HG03196 (cell line): ENCODE measurements around the gene COL2A1.

Source experiments
- ATAC-seq: cut with Tn5 transposase; IDR thresholded peaks from one replicate; pipeline ENCODE4 v1.9.1; 2021; ENCODE audit not compliant: unreplicated experiment

COL2A1 gene

DNA sequence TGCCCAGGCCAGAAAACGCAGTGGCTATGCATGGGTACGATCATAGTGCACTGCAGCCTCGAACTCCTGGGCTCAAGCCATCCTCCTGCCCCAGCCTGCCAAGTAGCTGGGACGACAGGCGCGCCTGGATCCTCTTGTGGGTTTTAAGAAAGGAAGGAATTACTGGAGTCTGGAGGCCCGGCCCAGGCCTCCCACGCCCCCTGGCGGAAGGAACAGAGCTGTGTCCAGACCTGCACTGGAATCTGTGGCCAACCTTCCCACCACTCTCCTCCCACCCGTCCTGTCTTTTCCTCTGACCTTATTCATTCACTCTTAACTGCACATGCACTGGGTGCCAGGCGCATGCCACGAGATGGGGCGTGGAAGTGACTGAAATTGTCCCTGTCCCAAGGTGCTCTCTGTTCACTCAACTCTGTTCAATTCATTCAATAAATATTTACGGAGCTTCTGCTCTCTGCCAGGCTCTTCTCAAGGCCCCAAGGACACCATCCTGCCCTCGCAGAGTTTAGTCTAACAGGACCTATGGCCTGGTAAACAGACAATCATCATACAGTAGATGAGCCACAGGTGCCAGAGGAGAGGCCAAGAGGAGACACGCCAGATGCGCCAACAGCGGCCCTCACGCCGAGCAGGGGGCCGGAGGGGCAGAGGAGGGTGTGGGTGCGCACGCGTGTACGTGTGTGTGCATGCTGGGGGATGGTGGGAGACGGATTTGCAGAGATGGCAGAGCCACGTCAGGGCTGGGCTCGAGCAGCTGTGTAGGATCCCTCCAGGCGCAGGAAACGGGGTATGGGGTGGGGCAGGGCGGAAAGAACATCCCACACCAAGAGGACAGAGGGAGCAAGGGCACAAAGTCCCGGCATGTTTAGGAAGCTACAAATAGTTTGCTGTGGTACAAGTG, 54.6 kb downstream of the COL2A1 start:
- ATAC-seq, result no peak

DNA sequence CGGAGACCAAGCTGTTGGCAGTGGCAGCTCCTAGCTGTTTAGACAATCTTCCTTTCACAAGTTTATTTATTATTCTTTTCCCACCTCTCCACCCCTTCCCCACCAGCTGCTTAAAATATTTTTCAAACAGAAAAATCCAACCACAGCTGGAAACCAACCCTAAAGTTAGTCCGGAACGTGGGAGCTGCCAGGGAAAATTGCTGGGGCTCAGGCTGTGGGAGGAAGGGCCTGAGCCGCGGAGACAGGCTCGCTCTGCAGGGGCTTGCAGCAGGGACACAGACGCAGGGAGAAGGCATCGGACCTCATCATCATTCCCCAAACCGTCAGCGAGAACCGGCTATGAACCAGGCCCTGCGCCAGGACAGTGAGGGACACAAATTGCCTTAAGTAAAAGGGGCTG, 56.9 kb downstream of the COL2A1 start:
- no peak for ATAC-seq

DNA sequence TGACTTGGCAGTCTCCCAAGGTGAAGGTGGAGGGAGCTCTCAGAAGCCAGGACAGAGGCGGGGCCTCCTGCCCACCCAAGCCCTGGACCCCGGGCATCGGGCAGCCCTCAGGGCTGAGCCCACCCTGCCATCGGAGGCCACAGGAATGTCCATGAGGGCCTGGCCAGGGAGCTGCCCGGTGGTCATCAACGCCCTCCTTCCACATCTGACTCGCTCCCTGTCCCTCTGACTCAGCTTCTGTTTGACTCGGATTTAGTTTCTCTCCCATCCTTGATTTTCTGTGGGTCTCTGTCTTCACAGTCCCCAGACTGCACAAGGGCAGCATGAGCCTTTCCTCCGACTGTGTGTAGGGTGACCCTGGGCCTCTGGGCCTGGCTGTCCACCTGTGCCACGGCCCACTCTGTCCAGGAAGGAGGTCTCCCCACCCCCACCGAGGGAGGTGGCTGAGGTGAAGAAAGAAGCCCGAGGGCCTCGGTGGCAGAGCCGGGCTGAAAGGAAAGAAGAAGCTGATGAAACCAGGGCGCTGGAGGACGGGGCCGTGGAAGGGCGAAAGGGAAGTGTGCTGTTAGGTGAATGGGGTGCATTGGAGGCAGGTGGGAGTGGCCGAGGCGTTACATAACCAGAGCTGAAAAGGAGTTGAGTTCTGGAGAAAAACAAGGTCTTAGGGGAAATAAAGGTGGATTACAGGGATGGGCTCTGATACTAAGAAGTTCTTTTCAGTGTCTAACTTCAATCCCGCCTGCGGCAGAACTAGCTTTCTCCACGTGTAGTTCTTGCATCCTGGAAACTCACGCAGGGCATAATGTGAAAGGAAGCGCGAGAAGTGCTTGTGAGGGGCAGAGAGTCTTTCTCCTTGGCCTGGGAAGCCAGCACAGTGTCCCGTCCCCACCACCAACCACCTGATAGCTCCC, 57.6 kb downstream of the COL2A1 start:
- ATAC-seq, result no peak

DNA sequence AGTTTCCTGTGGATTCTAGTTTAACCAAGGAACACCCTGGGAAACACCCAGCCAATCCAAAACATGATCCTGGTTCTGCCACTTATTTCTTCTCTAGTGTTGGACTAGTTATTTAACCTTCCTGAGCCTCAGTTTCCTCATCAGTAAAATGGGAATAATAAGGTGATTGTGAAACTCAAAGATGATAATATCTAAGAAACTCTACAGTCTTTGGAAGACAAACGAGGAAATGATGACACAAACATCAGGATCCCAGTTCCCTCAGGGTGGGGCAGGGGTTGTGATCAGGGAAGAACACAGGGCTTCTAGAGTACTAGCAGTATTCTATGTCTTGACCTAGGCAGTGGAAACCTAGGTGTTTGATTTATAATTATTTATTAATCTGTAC, 58.9 kb downstream of the COL2A1 start:
- ATAC-seq, result no peak

DNA sequence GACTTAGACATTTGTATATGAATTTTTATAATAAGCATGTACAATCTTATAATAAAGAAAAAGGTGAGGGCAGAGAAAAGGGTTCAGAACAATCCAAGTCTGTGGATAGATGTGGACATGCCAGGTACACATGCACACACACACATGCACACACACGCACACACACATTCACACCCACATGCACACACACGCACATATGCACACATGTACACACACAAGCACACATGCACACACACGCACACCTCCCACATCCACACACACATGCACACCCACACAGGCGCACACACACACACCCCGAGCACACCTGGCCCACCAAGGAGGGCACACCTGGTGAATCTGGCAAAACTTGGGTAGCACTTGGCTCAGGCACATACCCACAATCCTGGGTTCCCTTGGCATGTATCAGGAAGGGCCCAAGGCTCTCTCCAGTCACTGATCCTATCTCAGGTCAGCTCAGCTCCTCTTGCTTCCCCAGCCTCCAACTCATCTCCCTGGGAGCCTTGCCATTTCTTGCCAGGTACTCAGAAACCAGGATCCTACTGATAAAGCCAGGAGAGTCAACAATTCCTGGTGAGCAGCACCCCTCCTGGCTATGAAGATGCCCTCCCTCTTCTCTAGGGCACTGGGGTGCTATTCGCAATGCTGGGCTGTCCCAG, 59.5 kb downstream of the COL2A1 start:
- no peak for ATAC-seq

DNA sequence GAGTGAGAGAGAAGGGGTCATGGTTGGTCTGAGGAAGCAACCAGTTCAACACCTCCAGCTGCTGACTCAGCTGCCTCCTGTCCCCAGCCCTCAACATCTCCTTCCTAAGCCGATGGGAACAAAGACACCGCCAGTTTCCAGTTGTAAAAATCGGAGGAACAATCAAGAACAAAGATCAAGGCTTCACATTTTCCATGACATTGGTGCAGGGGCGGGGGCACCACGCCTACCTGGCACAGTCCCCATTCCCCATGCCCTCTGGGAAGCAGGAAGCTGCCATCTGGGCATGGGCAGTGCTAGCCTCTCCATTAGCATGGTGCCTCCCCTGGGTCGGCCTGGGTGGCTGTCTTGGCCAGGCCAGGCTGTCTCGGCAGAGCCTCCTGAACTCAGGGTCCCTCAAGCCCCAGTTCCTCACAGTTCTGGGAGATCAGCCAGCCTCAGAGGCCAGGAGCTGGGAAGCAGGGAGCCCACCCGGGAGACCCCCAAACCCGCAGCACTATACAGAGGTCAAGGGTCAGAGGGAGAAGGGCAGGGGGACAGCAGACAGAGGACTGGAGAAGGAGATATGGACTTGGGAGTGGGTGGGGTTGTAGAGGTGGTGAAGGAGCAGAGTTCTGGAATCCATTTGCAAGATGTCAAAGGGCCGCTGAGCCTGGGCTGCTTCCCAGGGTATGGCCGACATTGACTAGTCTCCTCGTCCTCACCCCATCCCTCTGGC, 60.5 kb downstream of the COL2A1 start:
- ATAC-seq, result no peak

DNA sequence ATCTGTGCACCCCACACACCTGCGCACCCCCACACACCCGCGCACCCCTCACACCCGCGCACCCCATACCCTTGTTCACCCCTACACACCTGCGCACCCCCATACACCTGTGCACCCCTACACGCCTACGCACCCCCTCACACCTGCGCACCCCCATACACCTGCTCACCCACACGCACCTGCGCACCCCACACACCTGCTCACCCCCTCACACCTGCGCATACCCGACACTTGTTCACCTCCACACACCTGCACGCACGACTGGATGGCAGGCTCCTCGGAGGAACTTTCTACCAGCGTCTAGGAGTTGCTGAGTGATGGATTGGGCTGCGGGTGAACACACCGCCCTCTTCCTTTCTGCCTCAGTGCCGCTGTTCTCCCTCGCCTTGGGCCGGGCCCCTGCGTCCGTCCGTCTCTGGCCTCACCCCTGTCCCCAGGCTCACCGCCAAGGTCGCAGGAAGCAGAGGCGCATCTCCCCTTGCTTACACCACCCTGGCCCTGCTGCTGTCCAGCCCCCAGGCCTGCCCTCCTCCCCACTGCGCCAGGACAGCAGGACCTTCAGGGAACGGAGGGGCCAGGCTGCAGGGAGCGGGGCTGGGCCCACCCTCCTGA, 61.6 kb downstream of the COL2A1 start:
- ATAC-seq, result no peak

DNA sequence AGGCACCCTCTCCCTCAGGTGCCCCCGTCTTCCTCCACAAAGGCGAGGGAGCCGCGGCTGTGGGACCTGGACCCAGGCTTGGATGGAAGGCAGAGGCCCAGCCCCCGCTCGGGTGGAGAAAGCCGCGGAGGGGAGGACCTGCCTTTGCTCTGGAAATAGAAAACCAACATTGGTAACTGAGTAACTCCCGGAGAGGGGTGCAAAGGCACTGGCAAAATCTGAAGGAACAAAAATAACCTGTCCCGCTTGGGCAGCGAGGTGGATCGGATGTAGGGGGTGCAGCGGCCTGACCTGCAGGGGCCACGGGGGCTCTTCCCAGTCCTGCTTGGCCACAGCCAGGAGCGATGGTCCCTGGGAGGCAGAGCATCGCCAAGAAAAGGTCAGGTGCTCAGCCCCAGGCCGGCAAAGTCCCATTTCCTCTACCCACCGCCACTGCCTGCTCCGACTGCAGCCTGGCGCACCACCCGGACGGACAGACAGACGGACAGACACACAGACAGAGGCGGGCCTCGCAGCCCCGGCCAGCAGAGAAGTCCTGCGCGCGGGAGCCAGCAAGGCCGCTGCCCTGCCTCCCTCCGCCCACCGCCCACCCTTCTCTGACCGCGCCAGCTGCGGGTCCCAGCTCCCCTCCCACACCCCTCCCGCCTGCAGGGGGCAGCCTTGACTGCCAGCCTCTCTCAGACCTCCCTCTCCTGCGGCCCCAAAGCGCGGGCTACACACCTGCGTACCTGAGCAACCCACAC, 62.2 kb downstream of the COL2A1 start:
- no peak for ATAC-seq

DNA sequence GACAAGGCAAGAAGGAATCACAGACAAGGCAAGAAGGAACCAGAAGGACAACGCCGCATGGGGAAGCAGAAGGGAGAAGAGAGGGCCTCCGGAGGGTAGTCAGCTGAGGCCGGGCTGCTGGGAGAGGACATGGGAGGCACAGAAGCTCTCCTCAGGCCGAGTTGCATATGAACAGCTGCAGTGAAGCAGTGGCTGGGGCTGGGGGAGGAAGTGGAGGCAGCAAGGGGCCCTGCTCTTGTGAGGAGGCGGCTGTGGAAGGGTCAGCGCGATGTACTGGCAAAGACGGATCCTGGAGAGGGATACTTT, 62.8 kb downstream of the COL2A1 start:
- ATAC-seq, result no peak

DNA sequence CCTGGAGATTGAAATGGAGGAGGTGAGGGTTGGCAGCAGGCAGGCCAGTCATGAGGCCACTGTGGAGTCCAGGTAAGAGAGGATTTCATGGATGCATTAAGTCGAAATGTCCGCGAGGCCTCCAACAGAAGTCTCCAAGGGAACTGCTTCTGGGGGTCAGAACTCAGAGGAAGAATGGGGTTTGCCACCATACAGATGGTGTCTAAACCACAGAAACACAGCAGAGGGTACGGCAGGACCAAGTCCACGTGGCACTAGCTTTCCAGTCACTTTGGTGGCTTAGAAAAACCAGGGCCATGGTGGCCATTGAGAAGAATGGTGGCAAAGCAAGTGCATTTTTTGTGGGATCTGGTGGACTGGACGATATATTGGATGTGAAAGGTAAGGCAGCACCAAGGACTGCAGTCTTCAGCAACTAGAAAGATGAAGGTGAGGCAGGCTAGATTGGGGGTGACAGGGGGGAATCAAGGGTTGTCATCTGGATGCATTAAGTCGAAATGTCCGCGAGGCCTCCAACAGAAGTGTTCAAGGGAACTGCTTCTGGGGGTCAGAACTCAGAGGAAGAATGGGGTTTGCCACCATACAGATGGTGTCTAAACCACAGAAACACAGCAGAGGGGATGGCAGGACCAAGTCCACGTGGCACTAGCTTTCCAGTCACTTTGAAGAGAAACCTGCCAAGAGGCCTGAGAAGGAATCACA, 63.4 kb downstream of the COL2A1 start:
- no peak for ATAC-seq

DNA sequence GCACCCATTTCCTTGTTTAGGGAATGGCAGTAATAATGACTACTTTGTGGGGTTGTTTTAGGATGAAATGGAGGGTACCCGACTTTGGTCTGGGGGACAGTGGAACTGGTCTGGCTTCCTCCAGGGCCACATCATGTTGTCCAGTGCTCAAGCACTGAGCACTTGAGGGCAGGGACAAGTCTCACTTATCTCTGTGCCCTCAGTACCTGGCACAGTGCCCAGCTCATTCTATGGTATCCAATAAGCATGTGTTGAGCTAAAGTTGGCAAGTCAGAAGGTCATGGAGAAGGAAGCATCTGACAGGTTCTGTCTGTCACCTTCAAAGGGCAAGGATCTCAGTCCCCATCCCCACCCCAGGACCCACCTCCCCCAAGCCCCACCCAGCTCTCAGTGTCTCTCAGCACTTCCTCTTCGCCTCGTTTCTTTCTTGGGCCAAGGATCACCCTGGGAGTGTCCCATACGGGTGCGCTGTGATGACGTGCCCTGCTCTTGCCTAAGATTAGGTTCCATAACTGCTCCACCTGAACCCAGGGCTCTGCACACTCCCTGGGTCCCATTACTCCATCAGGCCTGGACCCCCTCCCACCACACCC, 65.2 kb downstream of the COL2A1 start:
- ATAC-seq, result no peak

DNA sequence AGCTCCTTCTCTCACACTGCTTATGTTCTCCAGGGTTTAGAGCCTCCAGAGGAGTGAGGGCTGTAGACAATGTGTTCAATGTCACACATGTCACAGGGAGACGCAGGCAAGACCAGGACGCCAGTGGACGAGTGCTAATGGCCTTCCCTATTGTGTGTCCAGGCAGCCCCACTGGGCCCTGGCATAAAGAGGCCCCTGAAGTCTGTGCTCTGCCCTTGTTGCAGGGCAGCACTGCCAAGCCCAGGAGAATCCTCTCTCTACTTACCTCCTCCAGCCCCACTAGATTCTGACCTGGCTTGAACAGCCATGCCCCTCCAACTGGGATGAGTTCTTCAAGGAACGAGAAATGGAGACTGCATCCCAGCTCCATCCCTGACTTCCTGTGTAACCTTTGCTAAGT, 65.7 kb downstream of the COL2A1 start:
- ATAC-seq, result no peak

DNA sequence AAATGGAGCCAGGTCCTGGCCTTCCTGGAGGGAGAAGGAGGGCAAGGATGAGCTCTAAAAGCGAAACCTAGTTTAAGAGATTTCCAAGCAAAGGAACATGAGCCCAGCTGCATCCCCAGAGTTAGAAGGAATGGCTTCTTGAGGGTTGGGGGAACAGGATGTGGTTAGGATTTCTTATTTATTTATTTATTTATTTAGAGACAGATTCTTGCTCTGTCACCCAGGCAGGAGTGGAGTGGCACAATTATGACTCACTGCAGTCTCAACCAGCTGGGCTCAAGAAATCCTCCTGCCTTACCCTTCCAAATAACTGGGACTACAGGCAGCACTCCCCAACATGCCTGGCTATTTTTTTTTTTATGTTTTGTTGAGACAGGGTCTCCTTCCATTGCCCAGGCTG, 66.2 kb downstream of the COL2A1 start:
- no peak for ATAC-seq

DNA sequence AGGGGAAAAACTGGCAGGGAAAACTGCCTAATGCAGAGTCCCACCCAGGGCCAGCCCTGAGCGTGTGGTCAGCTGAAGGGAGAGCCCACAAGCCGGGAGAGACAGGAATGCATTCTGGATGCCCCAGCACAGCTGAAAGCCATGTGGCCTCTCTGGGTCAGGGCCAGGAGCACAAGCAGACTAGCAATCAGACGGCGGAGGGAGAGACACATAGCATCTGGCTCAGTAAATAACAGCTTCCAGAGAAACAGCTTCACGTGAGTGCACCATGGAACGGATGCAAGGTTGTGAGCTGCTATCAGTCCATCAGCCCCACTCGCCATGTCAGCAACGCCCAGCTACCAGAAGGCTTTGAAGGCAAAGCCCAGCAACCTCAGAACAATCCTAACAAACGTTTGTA, 69.1 kb downstream of the COL2A1 start:
- ATAC-seq, result no peak

DNA sequence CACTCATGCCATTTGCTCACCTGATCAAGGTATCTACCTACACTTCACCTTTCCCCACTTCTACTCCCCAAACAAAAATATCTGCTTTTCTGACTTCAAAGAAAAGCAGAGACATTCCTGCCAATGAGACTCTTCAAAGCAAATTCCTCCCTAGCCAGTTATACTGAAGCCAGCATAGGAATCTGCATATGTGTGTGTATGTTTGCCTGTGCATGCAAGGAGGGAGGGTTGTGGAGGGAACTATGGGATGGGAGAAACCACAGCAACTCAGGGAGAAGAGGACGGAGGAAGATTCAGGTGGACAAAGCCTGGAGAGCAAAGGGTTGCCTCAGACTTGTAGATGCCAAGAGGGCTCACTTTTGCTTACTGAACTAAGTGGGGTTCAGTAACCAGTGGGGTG, 73.1 kb downstream of the COL2A1 start:
- ATAC-seq, result no peak

DNA sequence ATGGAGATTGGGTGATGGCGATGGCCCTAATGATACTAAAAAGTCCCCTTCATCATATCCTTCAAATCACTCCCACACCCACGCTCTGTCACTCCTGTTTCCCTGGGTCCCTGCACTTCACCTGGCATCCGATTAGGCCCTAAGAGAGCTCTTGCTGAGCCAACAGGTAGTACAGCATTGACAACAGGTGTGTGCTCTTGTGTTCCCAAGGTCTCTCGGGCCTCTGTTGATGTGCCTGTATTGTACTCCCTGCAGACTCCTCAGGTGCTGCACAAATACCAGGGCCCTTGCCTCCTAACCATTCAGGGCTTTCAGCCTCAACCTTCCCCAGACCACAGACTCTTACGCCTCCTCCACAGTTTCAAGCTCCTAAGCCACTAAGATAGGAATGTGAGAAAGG, 73.6 kb downstream of the COL2A1 start:
- no peak for ATAC-seq

DNA sequence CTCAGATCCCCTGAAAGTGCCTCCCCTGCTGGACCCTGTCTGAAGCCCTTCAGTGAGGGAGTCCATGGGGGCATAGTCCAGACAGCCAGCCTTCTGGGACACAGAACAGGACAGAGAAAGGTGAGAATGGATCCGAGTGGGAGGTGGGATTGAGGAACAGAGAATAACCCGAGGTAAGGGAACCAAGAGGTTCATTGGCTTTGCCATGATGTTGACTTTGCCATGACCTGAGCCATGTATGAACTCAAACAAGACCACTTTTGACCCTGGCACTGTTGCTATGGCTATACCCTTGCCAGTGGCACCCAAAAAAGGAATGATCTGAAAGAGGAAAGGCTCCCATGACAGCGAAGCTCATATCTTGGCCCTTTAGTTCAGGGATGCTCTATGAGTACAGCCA, 76.9 kb downstream of the COL2A1 start:
- no peak for ATAC-seq
